ENCODE measurements around the gene OGFOD1. TPM values are rescaled to one million over a fixed set of nuclear protein-coding genes. Genes with fewer than 3 reads are reported as not detected.

OGFOD1 gene
- total RNA-seq, 1 donor from 2014 or later = 75.8 TPM

GRCh38 chr16:56469748-56470147, 18.4 kb downstream of the OGFOD1 start:
- no peaks in the 10 kb centered on the region for H3K36me3 ChIP-seq (ENCODE audit: control insufficient read depth, insufficient read depth, low read length)

DNA sequence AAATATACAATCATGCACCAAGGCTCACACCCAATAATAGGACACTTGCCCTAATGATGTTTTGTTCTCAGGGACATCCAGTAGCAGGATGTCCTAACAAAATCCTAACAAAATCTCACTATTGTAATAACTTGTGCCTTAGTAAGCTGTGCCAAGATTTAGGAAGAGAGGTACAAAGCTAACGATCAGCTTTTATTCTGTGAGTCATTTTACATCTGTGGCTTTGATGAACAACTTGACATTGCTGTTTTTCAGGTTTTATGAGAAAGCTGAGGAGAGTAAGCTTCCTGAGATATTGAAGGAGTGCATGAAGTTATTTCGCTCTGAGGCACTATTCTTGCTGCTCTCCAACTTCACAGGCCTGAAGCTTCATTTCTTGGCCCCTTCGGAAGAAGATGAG, 18.9 kb downstream of the OGFOD1 start:
- no peak overlapping the region for H3K4me3 ChIP-seq (ENCODE audit: low read depth, low read length)
- no peak for DNase-seq (ENCODE audit: low read depth)
- H3K27me3 ChIP-seq (ENCODE audit: control insufficient read depth, insufficient read depth, low read length) = no peaks in the 10 kb centered on the region
- TF ChIP-seq CTCF (IDR thresholded peaks at IDR 0.05; ENCODE audit: insufficient read depth, low read length, poor library complexity, severe bottlenecking) = no peak
- no peaks in the 10 kb centered on the region for H3K36me3 ChIP-seq (ENCODE audit: control insufficient read depth, insufficient read depth, low read length)

More at GRCh38 chr16:56469748-56470147, 18.4 kb downstream of the OGFOD1 start:
- Histone ChIP-seq H3K4me3 (ENCODE audit: low read depth, low read length) (no peak overlapping the region), H3K27me3 (ENCODE audit: control insufficient read depth, insufficient read depth, low read length) (no peaks in the 10 kb centered on the region)
- no peak for DNase-seq (ENCODE audit: low read depth)
- no peak for TF ChIP-seq CTCF (IDR thresholded peaks at IDR 0.05; ENCODE audit: insufficient read depth, low read length, poor library complexity, severe bottlenecking)

DNA sequence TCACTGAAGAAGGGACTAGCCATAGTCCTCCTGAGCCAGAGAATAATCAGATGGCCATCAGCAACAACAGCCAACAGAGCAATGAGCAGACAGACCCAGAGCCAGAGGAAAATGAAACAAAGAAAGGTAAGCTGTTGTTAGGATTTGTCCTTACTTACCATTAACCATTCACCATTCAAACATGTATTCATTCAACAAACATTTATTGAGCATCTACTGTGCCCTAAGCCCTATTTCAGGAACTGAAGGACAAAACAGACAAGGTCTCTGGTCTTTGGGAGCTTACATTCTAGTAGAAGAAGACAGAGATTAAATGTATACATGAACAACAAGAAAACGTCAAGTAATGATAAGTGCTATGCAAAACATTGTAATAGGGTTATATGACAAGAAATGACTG, 19.3 kb downstream of the OGFOD1 start:
- DNase-seq (ENCODE audit: low read depth) = no peak
- Histone ChIP-seq H3K36me3 (ENCODE audit: control insufficient read depth, insufficient read depth, low read length) (no peaks in the 10 kb centered on the region), H3K27me3 (ENCODE audit: control insufficient read depth, insufficient read depth, low read length) (no peaks in the 10 kb centered on the region), H3K4me3 (ENCODE audit: low read depth, low read length) (no peak overlapping the region)
- no peak for TF ChIP-seq CTCF (IDR thresholded peaks at IDR 0.05; ENCODE audit: insufficient read depth, low read length, poor library complexity, severe bottlenecking)

GRCh38 chr16:56475201-56475600, 23.8 kb downstream of the OGFOD1 start:
- DNase-seq (ENCODE audit: low read depth) = no peak
- no peaks in the 10 kb centered on the region for H3K27me3 ChIP-seq (ENCODE audit: control insufficient read depth, insufficient read depth, low read length)
- H3K4me3 ChIP-seq (ENCODE audit: low read depth, low read length) = no peak overlapping the region
- no peak for TF ChIP-seq CTCF (IDR thresholded peaks at IDR 0.05; ENCODE audit: insufficient read depth, low read length, poor library complexity, severe bottlenecking)
- no peaks in the 10 kb centered on the region for H3K36me3 ChIP-seq (ENCODE audit: control insufficient read depth, insufficient read depth, low read length)

GRCh38 chr16:56477096-56477878, 25.9 kb downstream of the OGFOD1 start:
- TF ChIP-seq CTCF (IDR thresholded peaks at IDR 0.05; ENCODE audit: insufficient read depth, low read length, poor library complexity, severe bottlenecking) = no peak
- Histone ChIP-seq H3K36me3 (ENCODE audit: control insufficient read depth, insufficient read depth, low read length) (peaks cover 1% of the 10 kb centered on the region), H3K4me3 (ENCODE audit: low read depth, low read length) (no peak overlapping the region), H3K27me3 (ENCODE audit: control insufficient read depth, insufficient read depth, low read length) (no peaks in the 10 kb centered on the region)
- DNase-seq (ENCODE audit: low read depth) = peak; percentile 53
